HepG2 (cell line): ENCODE results near the gene UNC5C. TPM values are rescaled to one million over a fixed set of nuclear protein-coding genes. Genes with fewer than 3 reads are reported as not detected.

ENCODE experiments used
- ATAC-seq: fragments of 200-7000 bp; cut with Tn5 transposase; 3 replicates; pipeline ENCODE4 v1.9.1; 2020; ENCODE audit warnings: mild to moderate bottlenecking, moderate library complexity
- BruUV-seq: library from RNA; stranded (reverse); fragments of 400-500 nt; replicated peaks from 2 replicates; lab custom pipeline; 2021; lab: Mats Ljungman, UMichigan
- CTCF ChIA-PET: fragments of 300-600 bp; formaldehyde crosslinking; extraction: SDS; loops from one replicate; lab custom pipeline; 2021; ENCODE audit warnings: low total read pairs, inconsistent platforms, low intra/inter-chr PET ratio; lab: Yijun Ruan, JAX
- POLR2A ChIA-PET: fragments of 350-600 bp; sonication (Branson Sonifier 250); formaldehyde crosslinking; loops from one replicate; lab custom pipeline; 2020; ENCODE audit warnings: antibody characterized with exemption, inconsistent platforms; lab: Yijun Ruan, JAX
- DNase-seq: peaks from one replicate; pipeline ENCODE4 v3.0.0-alpha.2; 2015; ENCODE audit warnings: low spot score
- FAIRE-seq: peaks from 3 replicates; lab custom pipeline; 2011; peaks lifted over from hg19 to GRCh38; lab: Jason Lieb, UNC
- H2AFZ ChIP-seq: one replicate; pipeline ENCODE4 v1.6.1; 2011; ENCODE audit warnings: low read length, inconsistent platforms
- H3K27ac ChIP-seq: fragments of 300-600 bp; 3 replicates; pipeline ENCODE4 v1.8.0; 2011; ENCODE audit warnings: mixed run types, mild to moderate bottlenecking, mixed read lengths, low read length, inconsistent platforms; ENCODE audit not compliant: insufficient read depth; ENCODE audit errors: extremely low read length
- H3K27me3 ChIP-seq, 2 experiments: fragments of 200-600 bp in 1 of 2; 2 replicates in 1 of 2; 3 replicates in 1 of 2; pipeline versions ENCODE4 v1.6.0 to v1.8.0; 2011; ENCODE audit warnings: low read length in 2 of 2, mild to moderate bottlenecking in 2 of 2, moderate library complexity in 2 of 2, inconsistent platforms in 1 of 2; ENCODE audit not compliant: insufficient read depth in 2 of 2, control insufficient read depth in 1 of 2
- H3K36me3 ChIP-seq, 2 experiments: fragments of 200-600 bp in 1 of 2; replicated peaks in 1 of 2; 2 replicates in 1 of 2; 3 replicates in 1 of 2; pipeline versions ENCODE4 v1.5.1 to v1.8.0; 2011; ENCODE audit warnings: low read length in 2 of 2, inconsistent platforms in 1 of 2; ENCODE audit not compliant: insufficient read depth in 2 of 2, control insufficient read depth in 1 of 2
- H3K4me1 ChIP-seq: 2 replicates; pipeline ENCODE4 v1.5.1; 2012; ENCODE audit warnings: low read length, inconsistent platforms; ENCODE audit not compliant: insufficient read depth
- H3K4me2 ChIP-seq: 2 replicates; pipeline ENCODE4 v1.6.0; 2011; ENCODE audit warnings: low read depth, low read length, inconsistent platforms
- H3K4me3 ChIP-seq, 3 experiments: fragments of 200-600 bp in 1 of 3; sonication (generic), shearing (Covaris generic) in 1 of 3; replicated peaks in 1 of 3; 2 replicates each; pipeline ENCODE4 v1.5.1; 2011 to 2016; ENCODE audit warnings: low read length in 3 of 3, inconsistent platforms in 2 of 3, low read depth in 2 of 3, mild to moderate bottlenecking in 2 of 3, control low read depth in 1 of 3, mixed read lengths in 1 of 3; ENCODE audit not compliant: insufficient read depth in 1 of 3
- H3K79me2 ChIP-seq: one replicate; pipeline ENCODE4 v1.6.1; 2011; ENCODE audit warnings: low read length, inconsistent platforms; ENCODE audit not compliant: insufficient read depth
- H3K9ac ChIP-seq: 2 replicates; pipeline ENCODE4 v1.6.0; 2011; ENCODE audit warnings: mild to moderate bottlenecking, low read depth, low read length, inconsistent platforms; ENCODE audit not compliant: insufficient read depth
- H3K9me3 ChIP-seq: 2 replicates; pipeline ENCODE4 v1.5.1; 2012; ENCODE audit warnings: mild to moderate bottlenecking, low read length
- H4K20me1 ChIP-seq: 2 replicates; pipeline ENCODE4 v1.6.0; 2011; ENCODE audit warnings: inconsistent platforms, mild to moderate bottlenecking, low read length, moderate library complexity; ENCODE audit not compliant: insufficient read depth
- CREM ChIP-seq, 2 experiments: sonication (generic) in 1 of 2; formaldehyde crosslinking in 1 of 2; IDR thresholded peaks; 2 replicates each; pipeline versions ENCODE4 v1.4.0 to v1.6.1; 2016 to 2020; ENCODE audit warnings: antibody characterized with exemption in 1 of 2, mild to moderate bottlenecking in 1 of 2, missing genetic modification reagents in 1 of 2
- ERF ChIP-seq: IDR thresholded peaks from 2 replicates; pipeline ENCODE4 v1.6.1; 2018; ENCODE audit warnings: missing biosample characterization, missing genetic modification reagents
- HOXD1 ChIP-seq: sonication (generic); formaldehyde crosslinking; IDR thresholded peaks from 2 replicates; pipeline ENCODE4 v1.5.0; 2020; ENCODE audit warnings: missing genetic modification reagents
- IKZF5 ChIP-seq: IDR thresholded peaks from 2 replicates; pipeline ENCODE4 v1.6.1; 2018; ENCODE audit warnings: missing genetic modification reagents, mild to moderate bottlenecking, missing compliant biosample characterization
- KDM3A ChIP-seq: IDR thresholded peaks from 2 replicates; pipeline ENCODE4 v1.6.1; 2018; ENCODE audit warnings: low read depth, missing compliant biosample characterization
- NFYB ChIP-seq: sonication (generic); formaldehyde crosslinking; IDR thresholded peaks from 2 replicates; pipeline ENCODE4 v1.4.0; 2020; ENCODE audit warnings: missing genetic modification reagents
- NR2F6 ChIP-seq, 2 experiments: IDR thresholded peaks; 2 replicates each; pipeline ENCODE4 v1.6.1; 2016; ENCODE audit warnings: antibody characterized with exemption in 1 of 2, mild to moderate bottlenecking in 1 of 2
- RFXAP ChIP-seq: sonication (generic); formaldehyde crosslinking; IDR thresholded peaks from 2 replicates; pipeline ENCODE4 v1.4.0; 2020; ENCODE audit warnings: missing genetic modification reagents, borderline replicate concordance
- ZFP36L2 ChIP-seq: sonication (generic); formaldehyde crosslinking; IDR thresholded peaks from 2 replicates; pipeline ENCODE4 v1.4.0; 2020; ENCODE audit warnings: missing genetic modification reagents
- ZMYM3 ChIP-seq: sonication (generic); formaldehyde crosslinking; IDR thresholded peaks from 2 replicates; pipeline ENCODE4 v1.5.1; 2020; ENCODE audit warnings: mild to moderate bottlenecking, missing genetic modification reagents
- ZNF207 ChIP-seq: fragments of 450-650 bp; IDR thresholded peaks from 2 replicates; pipeline ENCODE4 v1.6.1; 2016; ENCODE audit warnings: antibody characterized with exemption, borderline replicate concordance
- ZNF713 ChIP-seq: sonication (generic); formaldehyde crosslinking; IDR thresholded peaks from 2 replicates; pipeline ENCODE4 v1.4.0; 2020; ENCODE audit warnings: mild to moderate bottlenecking, missing genetic modification reagents
- ZNF878 ChIP-seq: sonication (generic); formaldehyde crosslinking; IDR thresholded peaks from 2 replicates; pipeline ENCODE4 v1.8.1; 2023; ENCODE audit warnings: mild to moderate bottlenecking, missing genetic modification reagents, moderate library complexity
- WGBS: methylation state at CpG from one replicate; pipeline ENCODE4 v1.1.6; 2017; ENCODE audit warnings: low lambda C conversion rate; 5-methylcytosine and 5-hydroxymethylcytosine counted together
- in situ Hi-C: cut with HindIII; loops from 2 replicates; pipeline ENCODE4 v1.10.0; 2017; ENCODE audit warnings: low pct_unique_long_range_greater_than_20kb; ENCODE audit not compliant: extremely low pct_ligation_motif_present
- intact Hi-C: fragments of 100-400 bp; cut with micrococcal nuclease; formaldehyde crosslinking; loops from one replicate; pipeline ENCODE4 v1.10.0; 2022; ENCODE audit not compliant: unreplicated experiment
- polyA plus RNA-seq, 8 experiments: library from polyadenylated mRNA; depleted of rRNA in 3 of 8; stranded (reverse) in 7 of 8; unstranded in 1 of 8; fragments of >200 nt; fragmentation: Illumina TruSeq in 4 of 8; extraction: Trizol in 4 of 8; gene quantifications; 2 replicates each; pipeline versions ENCODE4 v1.2.1 to v1.2.3, GENCODE V29; 2011 to 2016; ENCODE audit warnings: low read depth in 4 of 8, missing spikeins in 1 of 8, mixed read lengths in 1 of 8; ENCODE audit not compliant: insufficient read depth in 1 of 8
- total RNA-seq, 5 experiments: library from RNA; depleted of rRNA; stranded (reverse); fragments of >200 nt; fragmentation: Illumina TruSeq; extraction: Trizol; gene quantifications; 2 replicates each; pipeline ENCODE4 v1.2.3, GENCODE V29; 2016; ENCODE audit warnings: low read depth in 1 of 5
- TF ChIP-seq, protein P1 (sequence below): sonication (generic); formaldehyde crosslinking; IDR thresholded peaks from 2 replicates; pipeline ENCODE4 v1.5.1; 2020; ENCODE audit warnings: mild to moderate bottlenecking, missing genetic modification reagents, moderate library complexity

UNC5C gene
- total and polyA plus RNA-seq, 2 of the 13 experiments (the other 11 are each of a cell fraction or from before 2014, with no cell fraction given) = not detected

DNA sequence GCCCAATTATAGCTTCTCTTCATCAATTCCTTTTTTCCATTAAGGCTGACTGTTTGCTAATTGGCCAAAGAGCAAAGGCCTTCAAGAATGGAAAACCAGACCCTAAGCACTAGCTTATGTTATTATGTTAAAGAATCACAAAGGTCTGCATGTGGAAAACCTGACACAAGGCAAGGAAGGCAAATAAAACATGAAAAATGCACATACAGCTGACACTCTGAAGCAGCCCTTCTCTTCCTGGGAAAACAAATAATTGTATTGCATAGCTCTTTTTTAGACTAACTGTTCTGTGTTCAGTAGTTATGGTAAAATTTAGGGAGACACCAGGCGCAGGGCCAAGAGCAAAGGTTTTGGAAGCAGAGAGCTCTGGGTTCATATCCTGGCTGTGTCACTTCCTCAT, 223.1 kb downstream of the UNC5C start:
- H3K36me3 ChIP-seq = no peaks in the 10 kb centered on the region

DNA sequence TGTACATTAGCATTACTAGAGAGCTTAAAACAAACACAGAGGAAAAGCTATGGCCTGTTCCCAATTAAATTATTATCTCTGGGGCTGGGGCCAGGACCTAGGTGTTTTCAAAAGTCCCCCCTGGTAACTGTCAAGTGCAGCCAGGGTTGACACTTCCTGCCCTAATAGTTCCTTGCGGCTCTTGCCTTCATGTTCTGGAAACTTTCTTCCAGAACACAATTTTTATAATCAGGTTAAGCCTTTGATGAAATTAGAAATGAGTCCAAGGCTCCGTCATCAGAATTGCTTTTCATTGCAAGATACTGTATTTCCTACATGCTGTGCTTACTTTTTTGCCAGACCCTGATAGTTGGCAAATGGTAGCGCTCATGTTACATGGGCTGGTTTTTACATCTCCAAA, 229.6 kb downstream of the UNC5C start:
- Histone ChIP-seq H3K4me3 (no peak overlapping the region), H4K20me1 (no peaks in the 10 kb centered on the region), H3K9me3 (no peaks in the 10 kb centered on the region), H3K27ac (no peak overlapping the region), H3K9ac (no peak overlapping the region), H2AFZ (no peak overlapping the region), H3K4me1 (no peaks in the 10 kb centered on the region), H3K4me2 (no peak overlapping the region), H3K27me3 (no peaks in the 10 kb centered on the region), H3K79me2 (no peaks in the 10 kb centered on the region), H3K36me3 (no peaks in the 10 kb centered on the region)
- DNase-seq (no peak), ATAC-seq (no peak), FAIRE-seq (no peak)
- no TSS peak for BruUV-seq
- intact Hi-C loops (no loop called here), in situ Hi-C loops (no loop called here)
- WGBS = 15% methylated on average over 3 of the region's 3 CpGs
- TF ChIP-seq ZMYM3 (no peak), ERF (no peak), ZFP36L2 (CRISPR knock-in tag) (no peak), KDM3A (CRISPR knock-in tag) (no peak), ZNF207 (no peak), ZNF713 (CRISPR knock-in tag) (no peak), NFYB (CRISPR knock-in tag) (no peak), ZNF878 (CRISPR knock-in tag) (no peak)
- TF ChIP-seq, protein P1, sequence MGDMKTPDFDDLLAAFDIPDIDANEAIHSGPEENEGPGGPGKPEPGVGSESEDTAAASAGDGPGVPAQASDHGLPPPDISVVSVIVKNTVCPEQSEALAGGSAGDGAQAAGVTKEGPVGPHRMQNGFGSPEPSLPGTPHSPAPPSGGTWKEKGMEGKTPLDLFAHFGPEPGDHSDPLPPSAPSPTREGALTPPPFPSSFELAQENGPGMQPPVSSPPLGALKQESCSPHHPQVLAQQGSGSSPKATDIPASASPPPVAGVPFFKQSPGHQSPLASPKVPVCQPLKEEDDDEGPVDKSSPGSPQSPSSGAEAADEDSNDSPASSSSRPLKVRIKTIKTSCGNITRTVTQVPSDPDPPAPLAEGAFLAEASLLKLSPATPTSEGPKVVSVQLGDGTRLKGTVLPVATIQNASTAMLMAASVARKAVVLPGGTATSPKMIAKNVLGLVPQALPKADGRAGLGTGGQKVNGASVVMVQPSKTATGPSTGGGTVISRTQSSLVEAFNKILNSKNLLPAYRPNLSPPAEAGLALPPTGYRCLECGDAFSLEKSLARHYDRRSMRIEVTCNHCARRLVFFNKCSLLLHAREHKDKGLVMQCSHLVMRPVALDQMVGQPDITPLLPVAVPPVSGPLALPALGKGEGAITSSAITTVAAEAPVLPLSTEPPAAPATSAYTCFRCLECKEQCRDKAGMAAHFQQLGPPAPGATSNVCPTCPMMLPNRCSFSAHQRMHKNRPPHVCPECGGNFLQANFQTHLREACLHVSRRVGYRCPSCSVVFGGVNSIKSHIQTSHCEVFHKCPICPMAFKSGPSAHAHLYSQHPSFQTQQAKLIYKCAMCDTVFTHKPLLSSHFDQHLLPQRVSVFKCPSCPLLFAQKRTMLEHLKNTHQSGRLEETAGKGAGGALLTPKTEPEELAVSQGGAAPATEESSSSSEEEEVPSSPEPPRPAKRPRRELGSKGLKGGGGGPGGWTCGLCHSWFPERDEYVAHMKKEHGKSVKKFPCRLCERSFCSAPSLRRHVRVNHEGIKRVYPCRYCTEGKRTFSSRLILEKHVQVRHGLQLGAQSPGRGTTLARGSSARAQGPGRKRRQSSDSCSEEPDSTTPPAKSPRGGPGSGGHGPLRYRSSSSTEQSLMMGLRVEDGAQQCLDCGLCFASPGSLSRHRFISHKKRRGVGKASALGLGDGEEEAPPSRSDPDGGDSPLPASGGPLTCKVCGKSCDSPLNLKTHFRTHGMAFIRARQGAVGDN = no peak
- ChIA-PET POLR2A (no interaction called here), CTCF (no interaction called here)

More for the DNA sequence above, 223.1 kb downstream of the UNC5C start:
- no peaks in the 10 kb centered on the region for H4K20me1 ChIP-seq
- ATAC-seq (no peak), FAIRE-seq (no peak), DNase-seq (no peak)
- H3K9me3 ChIP-seq = no peaks in the 10 kb centered on the region
- TF ChIP-seq CREM (IDR thresholded peaks at IDR 0.05) (no peak), CREM (CRISPR knock-in tag; IDR thresholded peaks at IDR 0.05) (no peak), HOXD1 (no peak), IKZF5 (no peak), RFXAP (CRISPR knock-in tag) (no peak), NR2F6 (IDR thresholded peaks at IDR 0.05) (no peak), NR2F6 (CRISPR knock-in tag; IDR thresholded peaks at IDR 0.05) (no peak)
- in situ Hi-C loops (no loop called here), intact Hi-C loops (no loop called here)
- H3K4me1 ChIP-seq = no peaks in the 10 kb centered on the region
- WGBS = 0% methylated on average over 1 of the region's 1 CpG
- H3K27ac ChIP-seq = no peak overlapping the region
- no peaks in the 10 kb centered on the region for H3K27me3 ChIP-seq
- no TSS peak for BruUV-seq
- no peaks in the 10 kb centered on the region for H3K79me2 ChIP-seq
- ChIA-PET POLR2A (no interaction called here), CTCF (no interaction called here)
- H3K4me3 ChIP-seq = no peak overlapping the region
- H2AFZ ChIP-seq = no peak overlapping the region
- no peak overlapping the region for H3K9ac ChIP-seq
- H3K4me2 ChIP-seq = no peak overlapping the region
